ENCODE measurements around the gene ABCB6. TPM values are rescaled to one million over a fixed set of nuclear protein-coding genes. Genes with fewer than 3 reads are reported as not detected.
A peak's percentile ranks its signal among the peaks of the same experiment; 100 is the strongest.

Gene ABCB6
- total RNA-seq, 2 donors from 2014 or later, result 9.3 to 12.1 TPM

- TF ChIP-seq, protein P1, sequence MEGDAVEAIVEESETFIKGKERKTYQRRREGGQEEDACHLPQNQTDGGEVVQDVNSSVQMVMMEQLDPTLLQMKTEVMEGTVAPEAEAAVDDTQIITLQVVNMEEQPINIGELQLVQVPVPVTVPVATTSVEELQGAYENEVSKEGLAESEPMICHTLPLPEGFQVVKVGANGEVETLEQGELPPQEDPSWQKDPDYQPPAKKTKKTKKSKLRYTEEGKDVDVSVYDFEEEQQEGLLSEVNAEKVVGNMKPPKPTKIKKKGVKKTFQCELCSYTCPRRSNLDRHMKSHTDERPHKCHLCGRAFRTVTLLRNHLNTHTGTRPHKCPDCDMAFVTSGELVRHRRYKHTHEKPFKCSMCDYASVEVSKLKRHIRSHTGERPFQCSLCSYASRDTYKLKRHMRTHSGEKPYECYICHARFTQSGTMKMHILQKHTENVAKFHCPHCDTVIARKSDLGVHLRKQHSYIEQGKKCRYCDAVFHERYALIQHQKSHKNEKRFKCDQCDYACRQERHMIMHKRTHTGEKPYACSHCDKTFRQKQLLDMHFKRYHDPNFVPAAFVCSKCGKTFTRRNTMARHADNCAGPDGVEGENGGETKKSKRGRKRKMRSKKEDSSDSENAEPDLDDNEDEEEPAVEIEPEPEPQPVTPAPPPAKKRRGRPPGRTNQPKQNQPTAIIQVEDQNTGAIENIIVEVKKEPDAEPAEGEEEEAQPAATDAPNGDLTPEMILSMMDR (IDR thresholded peaks at IDR 0.05), result peak in 1 of 2 donors; percentile 55
- H3K27me3 ChIP-seq, result no peaks in the 10 kb centered on the region
- no peaks in the 10 kb centered on the region for H3K9me3 ChIP-seq
- H3K36me3 ChIP-seq, result peaks cover 41% of the 10 kb centered on the region
- H3K4me1 ChIP-seq, result peaks cover 0 to 40% of the 10 kb centered on the region in 2 donors
- H3K27ac ChIP-seq, result peak overlapping the region; percentile 98 to 99
- peak; percentile 65 for DNase-seq (ENCODE audit: low spot score)
- peak overlapping the region; percentile 98 to 99 for H3K4me3 ChIP-seq
Observed at GRCh38 chr2:219175928-219176817, 42.6 kb downstream of the ABCB6 start.

DNA sequence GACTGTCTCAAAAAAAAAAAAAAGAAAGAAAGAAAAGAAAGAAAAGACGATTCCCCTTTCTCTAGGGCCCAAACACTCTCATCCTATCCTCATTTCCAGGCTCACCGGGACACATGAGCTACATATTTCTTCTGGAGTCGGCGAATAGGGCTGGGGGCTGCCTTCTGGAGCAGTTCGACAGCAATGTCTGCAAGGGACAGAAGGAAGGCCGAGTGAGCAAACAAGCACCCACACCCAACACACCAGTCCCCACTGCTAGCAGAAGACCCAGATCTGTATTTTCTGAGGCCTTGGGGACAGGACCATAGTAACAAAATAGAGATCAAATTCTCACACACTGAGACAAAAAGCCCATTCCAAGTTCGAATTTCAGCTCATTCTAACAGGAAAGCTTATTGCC is 43.3 kb downstream of the ABCB6 start:
- H3K4me3 ChIP-seq, result peak overlapping the region in 1 of 2 donors; percentile 99
- TF ChIP-seq, protein P1 (IDR thresholded peaks at IDR 0.05), result no peak
- H3K4me1 ChIP-seq, result peaks cover 0 to 47% of the 10 kb centered on the region in 2 donors
- peak overlapping the region; percentile 98 to 99 for H3K27ac ChIP-seq
- H3K36me3 ChIP-seq, result peaks cover 35% of the 10 kb centered on the region
- H3K9me3 ChIP-seq, result no peaks in the 10 kb centered on the region
- H3K27me3 ChIP-seq, result no peaks in the 10 kb centered on the region
- DNase-seq (ENCODE audit: low spot score), result no peak

GRCh38 chr2:219174801-219175200 is 44.0 kb downstream of the ABCB6 start:
- H3K27me3 ChIP-seq, result no peaks in the 10 kb centered on the region
- no peak overlapping the region for H3K27ac ChIP-seq
- peaks cover 0 to 43% of the 10 kb centered on the region in 2 donors for H3K4me1 ChIP-seq
- no peak overlapping the region for H3K4me3 ChIP-seq
- H3K9me3 ChIP-seq, result no peaks in the 10 kb centered on the region
- DNase-seq (ENCODE audit: low spot score), result no peak
- TF ChIP-seq, protein P1 (IDR thresholded peaks at IDR 0.05), result no peak
- H3K36me3 ChIP-seq, result peaks cover 28% of the 10 kb centered on the region

GRCh38 chr2:219174146-219174545 is 44.6 kb downstream of the ABCB6 start:
- Histone ChIP-seq H3K27me3 (no peaks in the 10 kb centered on the region), H3K36me3 (peaks cover 28% of the 10 kb centered on the region), H3K27ac (no peak overlapping the region), H3K4me1 (peaks cover 0 to 36% of the 10 kb centered on the region in 2 donors), H3K4me3 (no peak overlapping the region), H3K9me3 (no peaks in the 10 kb centered on the region)
- DNase-seq (ENCODE audit: low spot score), result no peak
- TF ChIP-seq, protein P1 (IDR thresholded peaks at IDR 0.05), result no peak

DNA sequence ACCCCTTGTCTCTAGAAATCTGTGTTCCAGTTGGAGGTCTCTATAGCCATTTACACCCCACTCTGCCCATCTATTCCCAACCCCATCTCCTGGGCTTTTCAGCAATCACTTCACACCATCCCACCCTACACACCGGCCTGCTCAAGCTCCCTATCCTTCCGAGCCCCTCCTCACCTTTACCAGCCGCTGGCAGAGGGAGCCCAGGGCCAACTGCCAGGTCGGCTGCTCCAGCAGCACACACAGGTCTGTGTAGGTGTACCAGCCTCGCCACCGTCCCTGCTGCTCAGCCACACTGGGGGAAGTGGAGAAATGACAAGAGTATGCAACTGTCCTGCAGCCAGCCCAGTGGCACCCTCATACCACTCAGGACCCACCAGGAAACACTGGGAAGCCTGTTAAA is 45.6 kb downstream of the ABCB6 start:
- no peak for DNase-seq (ENCODE audit: low spot score)

More for the DNA sequence above, 45.6 kb downstream of the ABCB6 start:
- Histone ChIP-seq H3K4me3 (no peak overlapping the region), H3K36me3 (peaks cover 28% of the 10 kb centered on the region), H3K9me3 (no peaks in the 10 kb centered on the region), H3K4me1 (peaks cover 0 to 29% of the 10 kb centered on the region in 2 donors), H3K27me3 (no peaks in the 10 kb centered on the region), H3K27ac (no peak overlapping the region)
- TF ChIP-seq, protein P1 (IDR thresholded peaks at IDR 0.05), result no peak
